Keratinocyte (primary cell): Measurements from ENCODE around the gene SOCS3. TPM values are rescaled to one million over a fixed set of nuclear protein-coding genes. Genes with fewer than 3 reads are reported as not detected.

Experiments used
- DNase-seq: peaks from one replicate; pipeline ENCODE4 v3.0.0-alpha.2; 2011; ENCODE audit warnings: low read depth, missing footprints, low spot score
- FAIRE-seq: peaks from 2 replicates; lab custom pipeline; 2011; peaks lifted over from hg19 to GRCh38; lab: Jason Lieb, UNC
- H2AFZ ChIP-seq: 2 replicates; pipeline ENCODE4 v1.6.0; 2012; ENCODE audit warnings: low read length, control low read depth, inconsistent platforms; ENCODE audit not compliant: control insufficient read depth
- H3K27ac ChIP-seq: 2 replicates; pipeline ENCODE4 v1.5.1; 2011; ENCODE audit warnings: low read length; ENCODE audit not compliant: control insufficient read depth, insufficient read depth
- H3K27me3 ChIP-seq: 3 replicates; pipeline ENCODE4 v1.6.0; 2011; ENCODE audit warnings: low read length; ENCODE audit not compliant: control insufficient read depth, insufficient read depth; ENCODE audit errors: extremely low read depth
- H3K36me3 ChIP-seq, 2 experiments: 2 replicates in 1 of 2; 3 replicates in 1 of 2; pipeline ENCODE4 v1.5.1; 2011; ENCODE audit warnings: low read length in 2 of 2, mild to moderate bottlenecking in 1 of 2; ENCODE audit not compliant: control insufficient read depth in 2 of 2, insufficient read depth in 2 of 2; ENCODE audit errors: extremely low read depth in 1 of 2
- H3K4me1 ChIP-seq: 3 replicates; pipeline ENCODE4 v1.5.1; 2011; ENCODE audit warnings: low read length; ENCODE audit not compliant: control insufficient read depth, insufficient read depth; ENCODE audit errors: extremely low read depth
- H3K4me2 ChIP-seq: 3 replicates; pipeline ENCODE4 v1.6.0; 2011; ENCODE audit warnings: low read depth, low read length; ENCODE audit not compliant: control insufficient read depth, insufficient read depth; ENCODE audit errors: extremely low read depth
- H3K4me3 ChIP-seq, 3 experiments: fragments of 200-600 bp in 1 of 3; sonication (generic) in 1 of 3; 2 replicates in 2 of 3; 3 replicates in 1 of 3; pipeline ENCODE4 v1.5.1; 2011 to 2016; ENCODE audit warnings: low read length in 3 of 3, mild to moderate bottlenecking in 3 of 3, control low read depth in 2 of 3, inconsistent platforms in 1 of 3, low read depth in 1 of 3, mixed read lengths in 1 of 3, mixed run types in 1 of 3, moderate library complexity in 1 of 3; ENCODE audit not compliant: control insufficient read depth in 2 of 3, insufficient read depth in 2 of 3; ENCODE audit errors: extremely low read depth in 1 of 3
- H3K79me2 ChIP-seq: 2 replicates; pipeline ENCODE4 v1.6.0; 2012; ENCODE audit warnings: low read length; ENCODE audit not compliant: control insufficient read depth, insufficient read depth
- H3K9ac ChIP-seq: 3 replicates; pipeline ENCODE4 v1.6.0; 2011; ENCODE audit warnings: low read length; ENCODE audit not compliant: control insufficient read depth, insufficient read depth; ENCODE audit errors: extremely low read depth
- H3K9me1 ChIP-seq: 3 replicates; pipeline ENCODE4 v1.6.0; 2011; ENCODE audit warnings: low read length; ENCODE audit not compliant: control insufficient read depth, insufficient read depth; ENCODE audit errors: extremely low read depth
- H3K9me3 ChIP-seq: 2 replicates; pipeline ENCODE4 v1.5.1; 2012; ENCODE audit warnings: low read depth, low read length; ENCODE audit not compliant: control insufficient read depth
- H4K20me1 ChIP-seq: 3 replicates; pipeline ENCODE4 v1.6.0; 2011; ENCODE audit warnings: low read length; ENCODE audit not compliant: control insufficient read depth, insufficient read depth; ENCODE audit errors: extremely low read depth
- EZH2 ChIP-seq: IDR thresholded peaks from one replicate; pipeline ENCODE4 v1.6.1; 2012; ENCODE audit warnings: inconsistent platforms, mild to moderate bottlenecking, low read length, moderate library complexity
- dilution Hi-C: fragments of 300-500 bp; cut with MboI; formaldehyde crosslinking; loops from one replicate; pipeline ENCODE4 v1.7.0; 2020; ENCODE audit warnings: low sequenced_read_pairs; ENCODE audit not compliant: extremely low pct_ligation_motif_present
- polyA plus RNA-seq, 5 experiments: library from polyadenylated mRNA; depleted of rRNA in 3 of 5; stranded (reverse) in 3 of 5; stranded (forward) in 1 of 5; unstranded in 1 of 5; fragments of >200 nt; gene quantifications; 1 replicate in 1 of 5; 2 replicates in 3 of 5; 3 replicates in 1 of 5; pipeline versions ENCODE4 v1.2.1 to v1.2.3, GENCODE V29; 2011 to 2012; ENCODE audit warnings: missing spikeins in 2 of 5, low read depth in 1 of 5, low replicate concordance in 1 of 5
- TF ChIP-seq, protein P1 (sequence below), 3 experiments: IDR thresholded peaks in 1 of 3; conservative IDR thresholded peaks in 1 of 3; optimal IDR thresholded peaks in 1 of 3; 2 replicates in 2 of 3; 3 replicates in 1 of 3; pipeline versions ENCODE3 to v1.5.1; 2011; ENCODE audit warnings: low read length in 3 of 3, mild to moderate bottlenecking in 3 of 3, moderate library complexity in 2 of 3, control low read depth in 1 of 3, inconsistent platforms in 1 of 3; ENCODE audit not compliant: insufficient read depth in 2 of 3; ENCODE audit errors: extremely low read depth in 1 of 3

Gene SOCS3
- polyA plus RNA-seq, 1 donor (not counting 4 experiments of a cell fraction or from before 2014, with no cell fraction given), result 9.4 TPM

- Histone ChIP-seq H4K20me1 (no peaks in the 10 kb centered on the region), H3K27me3 (no peaks in the 10 kb centered on the region), H3K27ac (peak overlapping the region; percentile 65), H2AFZ (peak overlapping the region; percentile 36), H3K4me1 (peaks cover 36% of the 10 kb centered on the region), H3K9ac (peak overlapping the region; percentile 36), H3K79me2 (peaks cover 9% of the 10 kb centered on the region), H3K9me3 (no peaks in the 10 kb centered on the region), H3K4me3 (no peak overlapping the region), H3K4me2 (peak overlapping the region; percentile 47), H3K36me3 (no peaks in the 10 kb centered on the region), H3K9me1 (peaks cover 6% of the 10 kb centered on the region)
- DNase-seq, result no peak
- dilution Hi-C loops, result no loop called here
- FAIRE-seq, result no peak
- TF ChIP-seq, protein P1, sequence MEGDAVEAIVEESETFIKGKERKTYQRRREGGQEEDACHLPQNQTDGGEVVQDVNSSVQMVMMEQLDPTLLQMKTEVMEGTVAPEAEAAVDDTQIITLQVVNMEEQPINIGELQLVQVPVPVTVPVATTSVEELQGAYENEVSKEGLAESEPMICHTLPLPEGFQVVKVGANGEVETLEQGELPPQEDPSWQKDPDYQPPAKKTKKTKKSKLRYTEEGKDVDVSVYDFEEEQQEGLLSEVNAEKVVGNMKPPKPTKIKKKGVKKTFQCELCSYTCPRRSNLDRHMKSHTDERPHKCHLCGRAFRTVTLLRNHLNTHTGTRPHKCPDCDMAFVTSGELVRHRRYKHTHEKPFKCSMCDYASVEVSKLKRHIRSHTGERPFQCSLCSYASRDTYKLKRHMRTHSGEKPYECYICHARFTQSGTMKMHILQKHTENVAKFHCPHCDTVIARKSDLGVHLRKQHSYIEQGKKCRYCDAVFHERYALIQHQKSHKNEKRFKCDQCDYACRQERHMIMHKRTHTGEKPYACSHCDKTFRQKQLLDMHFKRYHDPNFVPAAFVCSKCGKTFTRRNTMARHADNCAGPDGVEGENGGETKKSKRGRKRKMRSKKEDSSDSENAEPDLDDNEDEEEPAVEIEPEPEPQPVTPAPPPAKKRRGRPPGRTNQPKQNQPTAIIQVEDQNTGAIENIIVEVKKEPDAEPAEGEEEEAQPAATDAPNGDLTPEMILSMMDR (optimal IDR thresholded peaks at IDR 0.05 in 1 of 3, IDR thresholded peaks at IDR 0.05 in 1 of 3, conservative IDR thresholded peaks at IDR 0.05 in 1 of 3; ENCODE audit: extremely low read depth in 1 of 3, insufficient read depth in 2 of 3, low read length in 3 of 3), result no peak
- no peak for TF ChIP-seq EZH2
Measured at GRCh38 chr17:78374631-78375274, 14.9 kb upstream of the SOCS3 start.

- H4K20me1 ChIP-seq, result no peaks in the 10 kb centered on the region
- FAIRE-seq (no peak), DNase-seq (no peak)
- peaks cover 36% of the 10 kb centered on the region for H3K4me1 ChIP-seq
- TF ChIP-seq, protein P1 (optimal IDR thresholded peaks at IDR 0.05 in 1 of 3, IDR thresholded peaks at IDR 0.05 in 1 of 3, conservative IDR thresholded peaks at IDR 0.05 in 1 of 3; ENCODE audit: extremely low read depth in 1 of 3, insufficient read depth in 2 of 3, low read length in 3 of 3), result no peak
- no peak for TF ChIP-seq EZH2
- no peaks in the 10 kb centered on the region for H3K36me3 ChIP-seq
- no peak overlapping the region for H3K9ac ChIP-seq
- dilution Hi-C loops, result no loop called here
- no peaks in the 10 kb centered on the region for H3K27me3 ChIP-seq
- peaks cover 6% of the 10 kb centered on the region for H3K9me1 ChIP-seq
- H2AFZ ChIP-seq, result no peak overlapping the region
- H3K9me3 ChIP-seq, result no peaks in the 10 kb centered on the region
- peak overlapping the region; percentile 47 for H3K4me2 ChIP-seq
- peaks cover 4% of the 10 kb centered on the region for H3K79me2 ChIP-seq
- H3K4me3 ChIP-seq, result no peak overlapping the region
- peak overlapping the region; percentile 65 for H3K27ac ChIP-seq
Measured at GRCh38 chr17:78374189-78374588, 14.3 kb upstream of the SOCS3 start.
